ENCODE results near the gene TRUB1.
"Not testable (repeated sequence)": the region's sequence is repeated elsewhere in the genome, so short reads cannot be mapped to it uniquely, and the experiment has no call there.

TRUB1 gene

DNA sequence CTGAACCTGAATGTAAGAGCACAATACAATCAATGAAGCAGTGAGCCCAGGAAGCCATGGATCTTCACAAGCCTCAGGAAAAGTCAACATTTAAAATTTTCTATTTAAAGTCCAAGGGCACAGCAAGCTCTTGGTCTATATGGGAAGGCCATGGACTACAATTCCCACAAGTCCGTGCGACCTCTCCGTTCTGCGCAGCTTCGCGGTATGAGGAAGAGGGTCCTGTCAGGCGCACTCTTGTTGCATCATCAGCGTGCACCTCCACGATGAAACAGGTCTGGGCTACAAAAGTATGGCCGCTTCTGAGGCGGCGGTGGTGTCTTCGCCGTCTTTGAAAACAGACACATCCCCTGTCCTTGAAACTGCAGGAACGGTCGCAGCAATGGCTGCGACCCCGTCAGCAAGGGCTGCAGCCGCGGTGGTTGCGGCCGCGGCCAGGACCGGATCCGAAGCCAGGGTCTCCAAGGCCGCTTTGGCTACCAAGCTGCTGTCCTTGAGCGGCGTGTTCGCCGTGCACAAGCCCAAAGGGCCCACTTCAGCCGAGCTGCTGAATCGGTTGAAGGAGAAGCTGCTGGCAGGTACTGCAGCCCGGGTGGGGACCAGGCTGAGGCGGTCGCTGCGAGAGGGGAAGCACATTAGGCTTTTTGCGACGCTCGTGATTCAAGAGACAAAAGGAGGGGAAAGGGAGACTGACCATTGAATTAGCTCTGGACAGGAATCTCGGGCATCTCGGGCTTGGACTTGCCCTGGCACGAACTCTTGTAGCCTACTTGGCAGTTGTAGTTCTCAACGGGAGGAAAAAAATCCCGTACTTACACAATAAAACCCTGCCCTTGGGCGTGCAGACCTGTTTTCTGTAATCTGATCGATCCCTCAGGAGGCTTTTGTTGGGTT, at the start of gene TRUB1:
TRUB1 (plus strand) TSS at position 234 of the 894 bp plus-strand sequence; CDS start at position 293, 59 bp downstream.
- Mint-ChIP-seq H3K4me1 (ENCODE audit: low read depth) (peaks cover 28% of the 10 kb centered on the region), H3K36me3 (ENCODE audit: low read depth) (peaks cover 19% of the 10 kb centered on the region), H3K27ac (peak within 1 kb of the TSS; percentile 95), H3K9me3 (no peaks in the 10 kb centered on the region), H3K27me3 (no peaks in the 10 kb centered on the region), H3K4me3 (peak within 1 kb of the TSS; percentile 95)

DNA sequence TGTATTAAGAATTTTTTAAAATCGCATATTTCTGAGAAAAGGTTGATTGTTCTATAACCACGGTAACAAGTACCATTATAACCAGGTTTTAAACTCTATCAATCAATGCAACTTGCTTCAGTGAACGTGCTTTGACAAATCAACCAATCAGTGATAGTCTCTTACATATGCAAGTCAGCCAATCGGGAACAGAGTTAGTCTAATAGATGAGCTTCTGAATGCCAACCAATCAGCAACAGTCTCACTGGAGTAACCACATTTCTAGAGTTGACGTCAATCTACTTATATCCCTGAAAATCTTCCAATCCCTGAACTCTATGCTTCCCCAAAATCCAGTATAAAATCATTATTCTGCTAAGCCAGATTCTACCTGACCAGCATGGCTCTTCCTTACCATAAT, 44.7 kb upstream of the TRUB1 start:
- H3K4me3 Mint-ChIP-seq: no peak overlapping the region
- H3K27me3 Mint-ChIP-seq: peaks cover under 1% of the 10 kb centered on the region
- H3K36me3 Mint-ChIP-seq (ENCODE audit: low read depth): no peaks in the 10 kb centered on the region
- no peaks in the 10 kb centered on the region for H3K9me3 Mint-ChIP-seq
- H3K27ac Mint-ChIP-seq: no peak overlapping the region
- no peaks in the 10 kb centered on the region for H3K4me1 Mint-ChIP-seq (ENCODE audit: low read depth)

DNA sequence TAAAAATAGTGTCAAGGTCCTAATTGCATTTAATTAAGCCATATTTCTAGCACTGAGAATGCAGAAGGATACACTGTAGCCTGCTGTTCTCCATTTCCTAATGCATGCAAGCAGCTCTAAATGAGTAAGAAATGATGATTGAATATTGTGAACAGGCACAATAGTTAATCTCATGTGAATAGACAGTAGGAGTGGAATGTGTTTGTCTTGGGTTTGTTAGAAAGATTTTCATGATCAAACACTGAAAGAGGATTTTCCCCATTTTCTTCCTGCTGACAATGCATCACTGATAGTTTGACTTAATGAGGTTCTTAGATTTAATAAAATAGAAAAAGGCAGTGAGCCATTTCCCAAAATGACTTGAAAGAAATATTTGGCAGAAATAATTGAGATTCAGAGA, 43.1 kb upstream of the TRUB1 start:
- no peaks in the 10 kb centered on the region for H3K36me3 Mint-ChIP-seq (ENCODE audit: low read depth)
- H3K9me3 Mint-ChIP-seq: no peaks in the 10 kb centered on the region
- no peaks in the 10 kb centered on the region for H3K4me1 Mint-ChIP-seq (ENCODE audit: low read depth)
- H3K27ac Mint-ChIP-seq: no peak overlapping the region
- no peak overlapping the region for H3K4me3 Mint-ChIP-seq
- H3K27me3 Mint-ChIP-seq: peaks cover 5% of the 10 kb centered on the region

DNA sequence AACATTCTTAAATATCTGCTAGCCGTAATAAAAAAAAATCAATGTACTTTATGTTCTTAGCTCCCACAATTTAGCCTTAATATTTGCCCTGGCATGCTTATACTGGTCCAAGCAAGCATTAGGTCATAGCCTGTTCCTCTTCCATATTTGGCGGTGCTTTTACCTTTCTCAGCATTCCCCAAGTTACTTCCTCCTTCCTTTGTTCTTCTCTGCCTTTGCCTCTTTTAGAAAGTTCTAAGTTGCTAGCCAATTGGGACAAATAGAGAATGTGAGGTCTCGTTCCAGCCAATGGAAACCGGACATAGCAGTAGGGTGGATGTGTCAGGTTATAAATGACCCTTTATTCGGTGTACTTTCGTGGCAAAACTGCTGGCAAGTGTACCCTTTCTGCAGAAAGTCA, 41.0 kb upstream of the TRUB1 start:
- not testable (repeated sequence) for H3K4me1 Mint-ChIP-seq (ENCODE audit: low read depth); H3K27me3 Mint-ChIP-seq; H3K9me3 Mint-ChIP-seq; H3K27ac Mint-ChIP-seq; H3K36me3 Mint-ChIP-seq (ENCODE audit: low read depth); H3K4me3 Mint-ChIP-seq

DNA sequence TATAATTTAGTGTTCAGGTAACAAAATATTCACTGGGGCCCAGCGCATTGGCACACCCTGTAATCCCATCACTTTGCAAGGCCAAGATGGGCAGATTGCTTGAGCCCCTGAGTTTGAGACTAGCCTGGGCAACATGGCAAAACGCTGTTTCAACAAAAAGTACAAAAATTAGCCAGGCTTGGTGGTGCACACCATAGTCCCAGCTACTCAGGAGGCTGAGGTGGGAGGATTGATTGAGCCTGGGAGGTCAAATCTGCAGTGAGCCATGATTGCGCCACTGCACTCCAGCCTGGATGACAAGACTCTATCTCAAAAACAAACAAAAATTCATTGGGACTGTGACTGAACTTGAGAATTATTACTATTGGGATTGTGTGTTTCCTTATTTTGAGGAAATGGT, 40.4 kb upstream of the TRUB1 start:
- no peaks in the 10 kb centered on the region for H3K36me3 Mint-ChIP-seq (ENCODE audit: low read depth)
- no peaks in the 10 kb centered on the region for H3K4me1 Mint-ChIP-seq (ENCODE audit: low read depth)
- H3K27ac Mint-ChIP-seq: no peak overlapping the region
- H3K27me3 Mint-ChIP-seq: peaks cover 5% of the 10 kb centered on the region
- no peaks in the 10 kb centered on the region for H3K9me3 Mint-ChIP-seq
- no peak overlapping the region for H3K4me3 Mint-ChIP-seq

DNA sequence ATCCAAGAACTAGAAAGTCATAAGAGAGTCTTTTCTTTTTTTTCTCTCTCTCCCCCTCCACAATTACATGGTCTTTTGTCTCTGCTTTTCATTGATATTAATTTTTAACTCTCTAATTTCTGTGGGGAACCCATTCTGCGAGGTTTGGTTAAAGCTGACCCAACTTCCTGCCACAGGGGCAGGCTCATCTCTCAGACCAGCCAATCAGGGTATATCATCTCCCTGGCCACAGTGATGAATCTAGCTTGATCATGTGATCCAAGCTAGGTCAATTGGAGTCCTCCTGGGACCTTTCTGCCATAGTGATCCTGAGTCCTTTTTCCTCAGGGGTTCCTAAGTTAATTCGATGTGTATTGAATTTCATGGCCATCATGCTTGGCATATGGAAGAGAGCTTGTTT, 38.0 kb upstream of the TRUB1 start:
- Mint-ChIP-seq H3K9me3 (no peaks in the 10 kb centered on the region), H3K36me3 (ENCODE audit: low read depth) (no peaks in the 10 kb centered on the region), H3K4me3 (no peak overlapping the region), H3K27me3 (peaks cover 15% of the 10 kb centered on the region), H3K4me1 (ENCODE audit: low read depth) (no peaks in the 10 kb centered on the region), H3K27ac (no peak overlapping the region)

DNA sequence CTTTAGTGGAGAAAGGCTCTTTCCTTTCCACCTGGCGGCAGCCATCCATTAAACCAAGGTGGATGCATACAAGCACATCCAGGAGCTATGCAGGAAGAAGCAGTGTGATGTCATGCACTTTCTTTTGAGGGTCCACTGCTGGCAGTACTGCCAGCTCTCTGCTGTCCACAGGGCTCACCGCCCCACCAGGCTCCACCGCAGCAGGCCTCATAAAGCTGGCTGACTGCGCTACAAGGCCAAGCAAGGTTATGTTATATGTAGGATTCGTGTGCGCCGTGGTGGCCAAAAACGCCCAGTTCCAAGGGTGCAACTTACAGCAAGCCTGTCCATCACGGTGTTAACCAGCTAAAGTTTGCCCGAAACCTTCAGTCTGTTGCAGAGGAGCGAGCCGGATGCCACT, 37.3 kb upstream of the TRUB1 start:
- Mint-ChIP-seq H3K4me1 (ENCODE audit: low read depth) (no peaks in the 10 kb centered on the region), H3K27ac (no peak overlapping the region), H3K27me3 (peaks cover 21% of the 10 kb centered on the region), H3K4me3 (no peak overlapping the region), H3K36me3 (ENCODE audit: low read depth) (no peaks in the 10 kb centered on the region), H3K9me3 (no peaks in the 10 kb centered on the region)

DNA sequence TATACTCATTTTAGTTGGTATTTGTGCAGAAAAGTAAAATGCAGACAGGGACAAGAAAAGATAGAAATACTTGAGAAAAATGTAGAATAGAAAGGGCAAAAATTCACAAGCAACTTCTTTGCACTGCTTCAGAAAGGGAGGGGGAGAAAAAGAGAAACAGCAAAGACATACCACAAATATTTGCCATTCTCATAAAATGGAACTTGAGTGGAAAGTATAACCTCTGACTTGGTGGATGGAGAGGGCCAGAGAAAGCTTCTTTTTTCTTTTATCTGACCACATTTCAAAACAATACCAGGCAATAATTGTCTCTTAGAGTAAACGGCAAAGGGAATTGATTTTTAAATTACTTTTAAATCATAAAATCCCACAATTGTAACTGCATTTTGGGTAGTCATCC, 35.8 kb upstream of the TRUB1 start:
- Mint-ChIP-seq H3K36me3 (ENCODE audit: low read depth) (no peaks in the 10 kb centered on the region), H3K4me3 (no peak overlapping the region), H3K4me1 (ENCODE audit: low read depth) (no peaks in the 10 kb centered on the region), H3K27ac (no peak overlapping the region), H3K27me3 (peaks cover 28% of the 10 kb centered on the region), H3K9me3 (no peaks in the 10 kb centered on the region)

DNA sequence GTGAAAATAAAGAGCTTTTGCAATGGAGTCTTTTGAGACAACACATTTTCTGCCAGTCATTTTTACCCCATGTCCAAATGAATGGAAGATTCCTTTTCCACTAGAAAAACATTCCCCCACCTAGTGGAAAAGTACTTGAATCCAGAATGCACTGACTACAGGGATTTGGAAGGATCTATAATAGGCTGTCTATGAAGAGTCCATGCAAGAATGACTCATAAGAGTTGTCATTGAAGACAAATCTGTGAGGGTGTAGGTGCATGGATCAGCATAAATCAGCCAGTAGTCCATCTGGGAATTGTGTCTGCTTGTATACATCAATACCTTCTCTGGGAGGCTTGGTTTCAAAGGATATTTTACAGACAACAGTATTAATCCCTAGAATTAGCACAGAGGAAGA, 32.5 kb upstream of the TRUB1 start:
- Mint-ChIP-seq H3K27ac (no peak overlapping the region), H3K4me1 (ENCODE audit: low read depth) (no peaks in the 10 kb centered on the region), H3K27me3 (peaks cover 27% of the 10 kb centered on the region), H3K4me3 (no peak overlapping the region), H3K36me3 (ENCODE audit: low read depth) (no peaks in the 10 kb centered on the region), H3K9me3 (no peaks in the 10 kb centered on the region)

DNA sequence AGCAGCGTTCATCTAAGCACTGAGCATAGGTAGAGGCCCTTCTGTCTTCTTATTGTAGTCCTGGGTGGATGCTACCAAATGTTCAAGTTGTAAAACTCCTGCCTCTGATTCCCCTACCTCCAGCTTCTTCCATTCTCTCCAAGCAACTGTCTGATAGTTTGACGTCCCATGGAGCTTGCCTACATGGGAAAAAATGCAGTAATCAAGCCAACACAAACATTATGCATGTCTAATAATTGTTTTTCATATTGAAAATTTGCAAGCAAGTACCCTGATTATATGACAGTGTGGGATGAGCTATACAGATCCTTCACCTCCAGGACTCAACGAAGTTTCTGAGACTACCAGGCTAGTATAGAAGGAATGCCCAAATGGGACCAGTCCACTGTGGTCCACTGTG, 31.0 kb upstream of the TRUB1 start:
- no peaks in the 10 kb centered on the region for H3K36me3 Mint-ChIP-seq (ENCODE audit: low read depth)
- no peaks in the 10 kb centered on the region for H3K4me1 Mint-ChIP-seq (ENCODE audit: low read depth)
- H3K27me3 Mint-ChIP-seq: peaks cover 27% of the 10 kb centered on the region
- no peak overlapping the region for H3K27ac Mint-ChIP-seq
- no peaks in the 10 kb centered on the region for H3K9me3 Mint-ChIP-seq
- no peak overlapping the region for H3K4me3 Mint-ChIP-seq

DNA sequence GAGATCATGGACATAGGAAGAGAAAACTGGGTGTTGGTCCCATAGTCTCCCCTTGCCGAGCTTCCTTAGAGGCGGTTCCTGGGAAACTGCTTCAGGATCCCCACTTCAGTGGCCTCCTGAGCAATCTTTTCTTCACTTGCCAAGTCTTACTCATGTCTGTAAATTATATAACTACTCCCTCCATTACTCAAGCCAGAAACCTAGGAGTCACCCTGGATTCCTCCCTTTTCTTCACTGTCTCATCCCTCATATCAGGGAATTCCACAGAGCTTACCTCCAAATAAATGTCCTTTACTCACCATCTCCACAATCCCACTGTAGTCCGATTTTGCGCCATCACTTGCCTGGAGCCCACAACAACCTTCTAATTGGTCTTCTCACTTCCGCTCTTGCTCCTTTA, 29.1 kb upstream of the TRUB1 start:
- Mint-ChIP-seq H3K4me3 (no peak overlapping the region), H3K27ac (no peak overlapping the region), H3K4me1 (ENCODE audit: low read depth) (no peaks in the 10 kb centered on the region), H3K27me3 (peaks cover 26% of the 10 kb centered on the region), H3K36me3 (ENCODE audit: low read depth) (no peaks in the 10 kb centered on the region), H3K9me3 (no peaks in the 10 kb centered on the region)

DNA sequence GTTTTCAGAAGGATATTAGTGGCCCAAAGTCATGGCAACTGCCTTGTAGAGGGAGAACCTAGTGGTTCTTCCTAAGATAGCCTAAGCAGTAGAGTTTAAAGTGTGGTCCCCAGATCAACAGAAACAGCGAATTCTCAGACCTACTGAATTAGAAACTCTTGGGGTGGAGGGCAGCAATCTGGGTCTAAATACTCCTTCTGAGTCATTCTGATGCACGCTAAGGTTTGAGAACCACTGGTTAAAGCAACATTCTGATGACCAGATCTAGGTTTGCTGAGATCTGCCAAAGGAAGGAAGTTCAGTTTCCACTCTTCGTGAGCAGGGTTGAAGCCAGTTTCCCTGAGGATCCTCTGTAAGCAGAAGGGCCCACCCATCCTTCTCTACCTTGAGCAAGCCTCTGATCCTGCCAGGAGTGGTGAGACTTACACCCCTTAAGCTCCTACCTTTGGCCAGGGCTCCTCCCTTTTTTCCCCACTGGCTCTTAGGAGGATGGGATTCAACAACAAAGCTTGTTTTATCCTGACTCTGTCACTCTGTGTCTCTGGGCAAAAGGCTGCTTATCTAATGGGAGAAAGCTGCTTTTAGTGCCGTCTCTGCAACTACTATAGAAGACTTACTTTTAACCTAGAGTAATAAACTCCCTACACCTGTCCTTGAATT, 26.8 kb upstream of the TRUB1 start:
- H3K4me1 Mint-ChIP-seq (ENCODE audit: low read depth): no peaks in the 10 kb centered on the region
- peaks cover 7% of the 10 kb centered on the region for H3K27me3 Mint-ChIP-seq
- H3K27ac Mint-ChIP-seq: no peak overlapping the region
- H3K4me3 Mint-ChIP-seq: no peak overlapping the region
- no peaks in the 10 kb centered on the region for H3K36me3 Mint-ChIP-seq (ENCODE audit: low read depth)
- H3K9me3 Mint-ChIP-seq: no peaks in the 10 kb centered on the region

DNA sequence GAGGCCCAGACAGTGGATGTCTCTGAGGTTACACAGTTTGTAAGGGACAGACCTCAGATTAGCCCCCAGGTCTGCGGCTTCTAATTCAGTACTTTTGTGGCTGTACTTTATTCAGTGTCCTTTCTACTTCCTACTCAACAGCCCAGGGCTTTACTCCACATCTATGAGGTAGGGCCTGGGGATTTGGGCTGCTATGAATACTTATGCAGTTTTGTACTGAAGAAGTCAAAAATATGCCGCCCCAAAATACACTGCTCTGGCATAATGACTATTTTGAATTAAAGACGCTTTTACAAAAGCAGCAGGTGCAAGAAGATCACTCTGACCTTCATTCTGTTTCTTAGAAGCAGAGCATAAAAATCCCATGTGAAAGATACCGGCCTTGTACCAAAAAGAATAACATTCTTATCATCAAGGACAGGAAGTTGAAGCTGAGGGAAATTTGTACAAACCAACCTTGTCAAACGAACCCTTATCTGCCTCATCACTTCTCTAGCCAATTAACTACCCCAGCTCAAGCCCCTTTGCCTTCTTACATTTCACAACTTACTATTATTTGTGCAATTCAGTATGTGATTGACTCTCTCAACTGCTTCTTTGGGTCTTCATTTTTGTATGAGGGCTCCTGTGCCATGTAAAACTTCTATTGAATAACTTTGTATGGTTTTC, 26.1 kb upstream of the TRUB1 start:
- Mint-ChIP-seq H3K4me1 (ENCODE audit: low read depth) (no peaks in the 10 kb centered on the region), H3K4me3 (no peak overlapping the region), H3K9me3 (no peaks in the 10 kb centered on the region), H3K27ac (peak overlapping the region; percentile 7), H3K36me3 (ENCODE audit: low read depth) (no peaks in the 10 kb centered on the region), H3K27me3 (peaks cover 5% of the 10 kb centered on the region)

DNA sequence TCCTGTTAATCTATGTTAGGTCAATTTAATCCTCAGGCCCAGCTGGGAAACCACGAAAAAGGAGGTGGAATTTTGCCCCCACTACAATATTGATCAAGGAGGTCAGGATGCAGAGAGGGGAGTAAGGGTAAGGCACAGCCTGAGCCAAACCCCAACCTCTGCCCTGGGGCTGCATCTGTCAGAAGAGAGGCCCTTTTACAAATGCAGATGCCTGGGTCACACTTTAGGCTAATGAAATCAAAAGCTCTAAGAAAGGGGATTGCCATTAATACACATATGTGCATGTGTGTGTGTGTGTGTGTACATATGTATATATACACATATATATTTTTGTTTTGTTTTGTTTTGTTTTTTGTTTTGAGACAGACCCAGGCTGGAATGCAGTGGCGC, 25.5 kb upstream of the TRUB1 start:
- no peaks in the 10 kb centered on the region for H3K9me3 Mint-ChIP-seq
- H3K27ac Mint-ChIP-seq: no peak overlapping the region
- H3K36me3 Mint-ChIP-seq (ENCODE audit: low read depth): no peaks in the 10 kb centered on the region
- no peak overlapping the region for H3K4me3 Mint-ChIP-seq
- peaks cover 9% of the 10 kb centered on the region for H3K27me3 Mint-ChIP-seq
- H3K4me1 Mint-ChIP-seq (ENCODE audit: low read depth): no peaks in the 10 kb centered on the region

DNA sequence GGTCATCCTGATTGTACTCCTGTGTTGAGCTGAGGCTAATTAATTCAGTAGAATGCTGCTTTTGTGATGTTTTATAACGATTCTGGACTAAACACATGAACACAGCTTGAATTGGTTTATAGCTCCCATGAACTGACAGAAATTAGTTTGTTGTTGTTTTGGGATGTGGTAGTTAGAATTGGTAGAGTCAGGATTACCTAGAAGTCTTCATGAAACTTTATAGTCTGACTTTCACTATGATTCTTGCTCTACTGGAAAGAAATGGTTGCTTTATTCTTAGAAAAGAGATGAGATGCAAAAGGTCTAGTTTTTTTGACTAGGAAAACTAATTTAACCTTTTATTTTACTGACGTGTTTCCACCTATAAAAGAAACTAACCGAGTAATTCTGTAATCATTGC, 23.4 kb upstream of the TRUB1 start:
- H3K4me3 Mint-ChIP-seq: no peak overlapping the region
- no peaks in the 10 kb centered on the region for H3K4me1 Mint-ChIP-seq (ENCODE audit: low read depth)
- peaks cover 9% of the 10 kb centered on the region for H3K27me3 Mint-ChIP-seq
- H3K27ac Mint-ChIP-seq: no peak overlapping the region
- H3K9me3 Mint-ChIP-seq: no peaks in the 10 kb centered on the region
- no peaks in the 10 kb centered on the region for H3K36me3 Mint-ChIP-seq (ENCODE audit: low read depth)
